Kidney epithelial cell (primary cell): Measurements from ENCODE around the gene SFT2D2. TPM values are rescaled to one million over a fixed set of nuclear protein-coding genes. Genes with fewer than 3 reads are reported as not detected.

Source experiments
- DNase-seq: peaks from one replicate; pipeline ENCODE4 v3.0.0-alpha.2; 2010; ENCODE audit warnings: low read depth
- H3K27me3 ChIP-seq: 2 replicates; pipeline ENCODE4 v1.6.0; 2011; ENCODE audit warnings: low read length; ENCODE audit not compliant: control insufficient read depth, insufficient read depth
- H3K36me3 ChIP-seq: 2 replicates; pipeline ENCODE4 v1.5.1; 2011; ENCODE audit warnings: low read length; ENCODE audit not compliant: control insufficient read depth, insufficient read depth
- H3K4me3 ChIP-seq: 2 replicates; pipeline ENCODE4 v1.5.1; 2011; ENCODE audit warnings: low read depth, mild to moderate bottlenecking, control low read depth, low read length
- total RNA-seq: library from RNA; depleted of rRNA; stranded (reverse); fragments of >200 nt; gene quantifications from 2 replicates; pipeline ENCODE4 v1.2.3, GENCODE V29; 2015
- TF ChIP-seq, protein P1 (sequence below): IDR thresholded peaks from 2 replicates; pipeline ENCODE4 v1.5.1; 2011; ENCODE audit warnings: mild to moderate bottlenecking, moderate library complexity, low read length, control low read depth, inconsistent platforms; ENCODE audit not compliant: insufficient read depth, poor library complexity, severe bottlenecking

SFT2D2 gene
- total RNA-seq, 1 donor from 2014 or later: 42.1 TPM

- DNase-seq: no peak
- Histone ChIP-seq H3K27me3 (no peaks in the 10 kb centered on the region), H3K4me3 (no peak overlapping the region), H3K36me3 (no peaks in the 10 kb centered on the region)
- TF ChIP-seq, protein P1, sequence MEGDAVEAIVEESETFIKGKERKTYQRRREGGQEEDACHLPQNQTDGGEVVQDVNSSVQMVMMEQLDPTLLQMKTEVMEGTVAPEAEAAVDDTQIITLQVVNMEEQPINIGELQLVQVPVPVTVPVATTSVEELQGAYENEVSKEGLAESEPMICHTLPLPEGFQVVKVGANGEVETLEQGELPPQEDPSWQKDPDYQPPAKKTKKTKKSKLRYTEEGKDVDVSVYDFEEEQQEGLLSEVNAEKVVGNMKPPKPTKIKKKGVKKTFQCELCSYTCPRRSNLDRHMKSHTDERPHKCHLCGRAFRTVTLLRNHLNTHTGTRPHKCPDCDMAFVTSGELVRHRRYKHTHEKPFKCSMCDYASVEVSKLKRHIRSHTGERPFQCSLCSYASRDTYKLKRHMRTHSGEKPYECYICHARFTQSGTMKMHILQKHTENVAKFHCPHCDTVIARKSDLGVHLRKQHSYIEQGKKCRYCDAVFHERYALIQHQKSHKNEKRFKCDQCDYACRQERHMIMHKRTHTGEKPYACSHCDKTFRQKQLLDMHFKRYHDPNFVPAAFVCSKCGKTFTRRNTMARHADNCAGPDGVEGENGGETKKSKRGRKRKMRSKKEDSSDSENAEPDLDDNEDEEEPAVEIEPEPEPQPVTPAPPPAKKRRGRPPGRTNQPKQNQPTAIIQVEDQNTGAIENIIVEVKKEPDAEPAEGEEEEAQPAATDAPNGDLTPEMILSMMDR: no peak
Measured at GRCh38 chr1:168279253-168279652, 53.4 kb downstream of the SFT2D2 start.

GRCh38 chr1:168280296-168280927, 54.6 kb downstream of the SFT2D2 start, which contains the start of gene TBX19:
TBX19 (plus strand) TSS chr1:168280877; CDS start chr1:168281091, 214 bp downstream.
- Histone ChIP-seq H3K36me3 (no peaks in the 10 kb centered on the region), H3K4me3 (no peak within 1 kb of the TSS), H3K27me3 (no peaks in the 10 kb centered on the region)
- no peak for DNase-seq
- TF ChIP-seq, protein P1: no peak

GRCh38 chr1:168281603-168282325, 56.0 kb downstream of the SFT2D2 start:
- H3K36me3 ChIP-seq: no peaks in the 10 kb centered on the region
- H3K27me3 ChIP-seq: no peaks in the 10 kb centered on the region
- no peak for DNase-seq
- TF ChIP-seq, protein P1: no peak
- no peak overlapping the region for H3K4me3 ChIP-seq

DNA sequence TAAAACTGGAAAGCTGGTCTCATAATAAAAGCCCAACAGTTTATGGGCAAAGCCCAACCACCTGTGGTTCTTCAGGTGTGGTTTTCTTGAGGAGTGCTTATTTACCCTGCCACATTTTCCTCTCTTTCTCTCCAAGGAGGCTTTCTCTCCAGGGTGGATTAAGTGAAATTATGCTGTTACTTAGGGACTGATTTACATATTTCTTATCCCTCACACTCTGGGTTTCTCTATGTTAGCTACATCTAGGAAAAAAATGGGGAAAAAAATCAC, 59.7 kb downstream of the SFT2D2 start:
- Histone ChIP-seq H3K36me3 (no peaks in the 10 kb centered on the region), H3K4me3 (no peak overlapping the region), H3K27me3 (no peaks in the 10 kb centered on the region)
- TF ChIP-seq, protein P1: no peak
- peak; percentile 23 for DNase-seq

DNA sequence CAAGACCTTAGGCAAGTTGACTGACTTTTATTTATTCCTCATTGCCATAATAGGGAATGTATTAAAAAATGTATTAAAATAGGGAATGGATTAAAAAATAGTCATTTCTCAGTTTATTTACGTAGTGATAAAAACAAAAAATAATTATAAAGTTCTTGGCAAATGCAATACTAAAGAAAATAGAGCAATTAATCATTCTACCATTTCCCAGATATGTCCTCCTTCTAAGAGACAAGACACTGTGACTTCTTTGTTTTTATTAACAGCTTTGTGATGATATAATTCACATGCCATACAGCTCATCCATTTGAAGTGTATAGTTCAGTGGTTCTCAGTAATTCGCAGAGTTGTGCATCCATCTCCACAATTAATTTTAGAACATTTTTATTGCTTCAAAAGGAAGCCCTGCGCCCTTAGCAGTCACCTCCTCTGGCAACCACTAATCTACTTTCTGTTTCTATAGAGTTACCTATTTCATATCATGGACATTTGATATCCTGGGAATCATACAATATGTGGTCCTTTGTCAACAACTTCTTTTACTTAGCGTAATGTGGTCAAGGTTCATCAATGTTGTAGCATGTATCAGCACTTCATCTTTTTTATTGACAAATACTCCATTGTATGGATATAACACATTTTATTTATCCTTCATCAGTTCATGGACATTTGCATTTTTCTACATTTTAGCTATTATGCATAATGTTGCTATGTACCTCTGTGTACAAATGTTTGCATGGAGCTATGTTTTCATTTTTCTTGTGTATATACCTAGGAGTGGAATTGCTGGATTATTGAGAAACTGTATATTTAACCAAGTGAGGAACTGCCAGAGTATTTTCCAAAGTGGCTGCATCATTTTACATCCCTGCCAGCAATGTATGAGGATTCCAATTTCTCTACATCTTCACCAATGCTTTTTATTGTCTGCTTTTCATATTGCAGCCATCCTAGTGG, 60.4 kb downstream of the SFT2D2 start:
- H3K27me3 ChIP-seq: no peaks in the 10 kb centered on the region
- DNase-seq: no peak
- TF ChIP-seq, protein P1: no peak
- H3K4me3 ChIP-seq: no peak overlapping the region
- H3K36me3 ChIP-seq: no peaks in the 10 kb centered on the region
